Activated CD4-positive, alpha-beta memory T cell treated with anti-CD3 and anti-CD28 coated beads for 36 hours (primary cell): Measurements from ENCODE around the gene AREG. TPM values are rescaled to one million over a fixed set of nuclear protein-coding genes. Genes with fewer than 3 reads are reported as not detected.
A peak's percentile ranks its signal among the peaks of the same experiment; 100 is the strongest.
"Not testable (repeated sequence)": the region's sequence is repeated elsewhere in the genome, so short reads cannot be mapped to it uniquely, and the experiment has no call there.

Experiments used
- CTCF ChIA-PET: fragments of 350-600 bp; sonication (Branson Sonifier 250); formaldehyde crosslinking; loops from one replicate; lab custom pipeline; 2021; ENCODE audit warnings: antibody characterized with exemption, inconsistent platforms; lab: Charles Lee
- POLR2A ChIA-PET: fragments of 350-600 bp; sonication (Branson Sonifier 250); formaldehyde crosslinking; loops from one replicate; lab custom pipeline; 2021; ENCODE audit warnings: antibody characterized with exemption; lab: Charles Lee
- DNase-seq: peaks from one replicate; pipeline ENCODE4 v3.0.0-alpha.2; 2020
- H3K27ac Mint-ChIP-seq: one replicate; pipeline ENCODE4 v1.8.0; 2021; ENCODE audit warnings: mixed read lengths
- H3K27me3 Mint-ChIP-seq: one replicate; pipeline ENCODE4 v1.8.0; 2021; ENCODE audit warnings: mixed read lengths
- H3K36me3 Mint-ChIP-seq: one replicate; pipeline ENCODE4 v1.8.0; 2021; ENCODE audit warnings: mixed read lengths
- H3K4me1 Mint-ChIP-seq: one replicate; pipeline ENCODE4 v1.8.0; 2021; ENCODE audit warnings: low read depth, mixed read lengths
- H3K4me3 Mint-ChIP-seq: one replicate; pipeline ENCODE4 v1.8.0; 2021; ENCODE audit warnings: mild to moderate bottlenecking, mixed read lengths
- H3K9me3 Mint-ChIP-seq: one replicate; pipeline ENCODE4 v1.8.0; 2021; ENCODE audit warnings: mixed read lengths
- intact Hi-C: fragments of 100-400 bp; cut with micrococcal nuclease; formaldehyde crosslinking; loops from one replicate; pipeline ENCODE4 v1.15.1; 2023
- total RNA-seq, 2 experiments: library from RNA; stranded (reverse); gene quantifications; one replicate each; pipeline ENCODE4 v1.2.3, GENCODE V29; 2021

The AREG gene
- total RNA-seq, result under 1 TPM; 0.36 to 0.74 TPM

GRCh38 chr4:74444891-74445642, at the start of gene AREG:
Gene AREG (plus strand): TSS chr4:74445136. CDS start chr4:74445346, 210 bp downstream.
- Mint-ChIP-seq H3K27me3 (no peaks in the 10 kb centered on the region), H3K4me1 (peaks cover 14% of the 10 kb centered on the region), H3K4me3 (peak within 1 kb of the TSS; percentile 74), H3K36me3 (no peaks in the 10 kb centered on the region), H3K9me3 (no peaks in the 10 kb centered on the region), H3K27ac (peak within 1 kb of the TSS; percentile 39)
- POLR2A ChIA-PET, result no interaction called here
- CTCF ChIA-PET, result interaction anchor here (0.8 to 2.3 kb wide), 16 partner anchors 9 to 235 kb away, joined by 3 to 8 read pairs (median 4); no protein-coding TSS in a partner anchor
- intact Hi-C loops, result loop anchor here (2.0 to 5.0 kb wide), 5 partner anchors 46 to 286 kb away; partner anchors contain the start of gene MTHFD2L
- DNase-seq, result peak; percentile 91

DNA sequence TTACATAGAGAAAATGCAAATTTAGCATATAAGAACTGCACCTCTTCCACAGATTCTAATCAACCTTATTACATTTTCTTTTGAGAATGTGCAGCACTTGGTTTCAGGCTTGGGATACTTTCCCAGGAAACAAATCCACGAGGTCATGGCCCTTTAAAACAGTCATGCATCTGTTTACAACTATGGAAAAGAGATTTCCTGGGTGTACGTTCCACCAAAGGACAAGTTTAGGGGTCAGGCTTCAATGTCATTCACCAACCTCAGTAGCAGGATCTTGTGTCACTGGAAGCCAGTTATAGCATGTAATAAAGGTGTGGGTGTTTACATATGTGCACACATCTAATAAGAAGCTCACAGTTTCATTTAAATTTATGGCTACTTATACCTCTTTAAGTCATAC, 49.3 kb upstream of the AREG start:
- no peaks in the 10 kb centered on the region for H3K27me3 Mint-ChIP-seq
- no peaks in the 10 kb centered on the region for H3K9me3 Mint-ChIP-seq
- DNase-seq, result no peak
- H3K4me3 Mint-ChIP-seq, result no peak overlapping the region
- intact Hi-C loops, result no loop called here
- H3K27ac Mint-ChIP-seq, result no peak overlapping the region
- H3K4me1 Mint-ChIP-seq, result peaks cover 6% of the 10 kb centered on the region
- ChIA-PET POLR2A (no interaction called here), CTCF (no interaction called here)
- no peaks in the 10 kb centered on the region for H3K36me3 Mint-ChIP-seq

GRCh38 chr4:74397748-74398426, 47.0 kb upstream of the AREG start:
- H3K27ac Mint-ChIP-seq, result peak overlapping the region; percentile 81
- intact Hi-C loops, result loop anchor here (2.0 kb wide), 1 partner anchor 47 kb away; the partner anchor contains the start of gene AREG
- H3K4me1 Mint-ChIP-seq, result peaks cover 6% of the 10 kb centered on the region
- ChIA-PET POLR2A (no interaction called here), CTCF (interaction anchor here (1.4 kb wide), 1 partner anchor 47 kb away, joined by 4 read pairs; the partner anchor contains the start of gene AREG)
- no peaks in the 10 kb centered on the region for H3K36me3 Mint-ChIP-seq
- no peaks in the 10 kb centered on the region for H3K27me3 Mint-ChIP-seq
- no peaks in the 10 kb centered on the region for H3K9me3 Mint-ChIP-seq
- no peak for DNase-seq
- H3K4me3 Mint-ChIP-seq, result peak overlapping the region; percentile 86

DNA sequence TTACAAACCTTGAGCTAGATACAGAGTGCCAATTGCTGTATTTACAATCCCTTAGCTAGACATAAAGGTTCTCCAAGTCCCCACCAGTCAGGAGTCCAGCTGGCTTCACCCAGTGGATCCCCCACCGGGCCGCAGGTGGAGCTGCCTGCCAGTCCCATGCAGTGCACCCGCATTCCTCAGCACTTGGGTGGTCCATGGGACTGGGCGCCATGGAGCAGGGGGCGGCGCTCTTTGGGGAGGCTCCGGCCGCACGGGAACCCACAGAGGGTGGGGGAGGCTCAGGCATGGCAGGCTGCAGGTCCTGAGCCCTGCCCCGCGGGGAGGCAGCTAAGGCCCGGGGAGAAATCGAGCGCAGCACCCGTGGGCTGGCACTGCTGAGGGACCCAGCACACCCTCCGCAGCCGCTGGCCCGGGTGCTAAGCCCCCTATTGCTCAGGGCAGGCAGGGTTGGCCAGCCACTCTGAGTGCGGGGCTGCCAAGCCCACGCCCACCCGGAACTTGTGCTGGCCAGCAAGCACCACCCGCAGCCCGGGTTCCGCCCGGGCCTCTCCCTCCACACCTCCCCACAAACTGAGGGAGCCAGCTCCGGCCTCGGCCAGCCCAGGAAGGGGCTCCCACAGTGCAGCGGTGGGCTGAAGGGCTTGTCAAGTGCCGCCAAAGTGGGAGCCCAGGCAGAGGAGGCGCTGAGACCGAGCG, 45.9 kb upstream of the AREG start:
- POLR2A ChIA-PET, H3K4me1 Mint-ChIP-seq, DNase-seq, H3K27ac Mint-ChIP-seq, H3K9me3 Mint-ChIP-seq, H3K4me3 Mint-ChIP-seq, H3K27me3 Mint-ChIP-seq, H3K36me3 Mint-ChIP-seq: not testable (repeated sequence)
- intact Hi-C loops, result loop anchor here (2.0 kb wide), 1 partner anchor 46 kb away; the partner anchor contains the start of gene AREG
- CTCF ChIA-PET, result interaction anchor here (1.0 to 1.4 kb wide), 2 partner anchors 12 to 46 kb away, joined by 3 to 4 read pairs; partner anchors contain the start of gene AREG

- no peak for DNase-seq
- H3K4me1 Mint-ChIP-seq, result peaks cover 6% of the 10 kb centered on the region
- intact Hi-C loops, result no loop called here
- H3K27ac Mint-ChIP-seq, result no peak overlapping the region
- POLR2A ChIA-PET, result no interaction called here
- CTCF ChIA-PET, result no interaction called here
- no peak overlapping the region for H3K4me3 Mint-ChIP-seq
- H3K36me3 Mint-ChIP-seq, result no peaks in the 10 kb centered on the region
- no peaks in the 10 kb centered on the region for H3K9me3 Mint-ChIP-seq
- no peaks in the 10 kb centered on the region for H3K27me3 Mint-ChIP-seq
Measured at GRCh38 chr4:74400395-74400794, 44.5 kb upstream of the AREG start.

DNA sequence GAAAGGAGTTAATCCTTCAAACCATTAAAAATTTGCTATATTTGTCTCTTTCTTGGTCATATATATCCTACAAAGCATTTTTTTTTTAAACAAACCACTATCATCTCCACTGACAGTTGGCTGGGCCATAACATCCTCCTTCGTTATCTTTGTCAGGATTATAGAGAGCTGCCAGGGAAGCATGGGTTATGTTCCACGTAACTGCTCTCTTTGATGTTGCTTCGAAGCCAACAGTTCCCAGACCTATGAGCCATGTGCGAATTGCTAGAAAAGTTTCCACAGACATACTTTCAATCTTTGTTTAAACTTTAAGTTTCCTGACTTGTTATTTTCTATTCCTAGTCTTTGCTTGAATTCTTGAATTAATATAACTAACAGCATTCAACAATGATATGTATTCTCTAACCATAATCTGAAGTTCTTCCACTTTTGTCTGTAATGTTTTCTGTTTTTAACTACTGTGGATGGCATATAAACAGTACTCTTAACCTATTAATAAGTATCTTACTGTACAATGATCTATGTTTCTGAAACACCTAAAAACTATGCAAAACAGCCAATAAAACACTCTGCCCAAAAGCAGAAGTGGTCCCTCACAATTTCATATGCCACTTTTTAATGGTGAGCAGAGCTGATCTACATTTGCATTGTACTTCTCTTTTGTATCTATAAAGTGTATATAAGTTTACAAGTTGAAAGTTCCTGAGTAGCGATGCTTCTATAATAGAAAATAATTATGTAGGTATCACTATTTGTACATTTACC, 42.1 kb upstream of the AREG start:
- Mint-ChIP-seq H3K4me1 (peaks cover 3% of the 10 kb centered on the region), H3K36me3 (no peaks in the 10 kb centered on the region), H3K9me3 (no peaks in the 10 kb centered on the region), H3K4me3 (no peak overlapping the region), H3K27ac (no peak overlapping the region), H3K27me3 (no peaks in the 10 kb centered on the region)
- no peak for DNase-seq
- ChIA-PET POLR2A (no interaction called here), CTCF (no interaction called here)
- intact Hi-C loops, result no loop called here

DNA sequence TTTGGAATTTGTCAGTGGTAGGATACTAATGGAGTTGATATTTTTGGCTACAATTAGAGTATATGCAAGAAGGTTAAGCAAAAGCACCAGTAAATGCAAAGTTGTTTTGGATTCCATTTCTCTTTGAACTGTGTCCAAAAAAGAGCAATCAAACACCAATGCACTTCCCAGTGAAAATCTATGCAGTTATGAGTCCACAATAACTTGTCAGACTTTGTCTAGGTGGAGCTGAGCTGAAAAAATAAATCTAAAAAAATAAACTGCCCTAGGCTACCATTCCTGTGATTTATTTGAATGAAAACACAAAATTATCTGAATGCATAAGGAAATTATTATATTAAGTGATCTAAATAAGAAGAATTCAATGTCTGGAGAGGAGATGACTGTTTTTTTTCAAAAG, 37.0 kb upstream of the AREG start:
- Mint-ChIP-seq H3K4me3 (no peak overlapping the region), H3K4me1 (no peaks in the 10 kb centered on the region), H3K27ac (no peak overlapping the region), H3K9me3 (no peaks in the 10 kb centered on the region), H3K36me3 (no peaks in the 10 kb centered on the region), H3K27me3 (peaks cover 5% of the 10 kb centered on the region)
- ChIA-PET POLR2A (no interaction called here), CTCF (no interaction called here)
- no peak for DNase-seq
- intact Hi-C loops, result no loop called here

DNA sequence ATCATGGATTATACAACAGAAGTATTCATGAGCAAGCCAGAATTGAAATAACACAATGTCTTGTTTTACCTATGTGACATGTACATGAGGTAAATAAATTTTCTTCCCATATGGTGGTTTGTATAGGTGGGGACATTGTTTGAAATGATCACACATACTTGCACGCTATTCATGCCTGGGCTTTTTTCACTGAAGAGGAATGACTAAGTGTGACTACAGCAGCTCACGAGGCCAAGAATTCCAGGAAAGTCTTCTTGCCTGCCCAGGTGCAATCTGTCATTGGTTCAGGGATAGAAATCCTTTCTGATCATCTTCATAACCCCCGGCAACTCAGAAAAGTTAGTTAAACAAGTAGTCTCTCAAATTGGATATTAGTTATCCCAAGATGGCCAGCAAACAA, 36.3 kb upstream of the AREG start:
- no peak overlapping the region for H3K27ac Mint-ChIP-seq
- H3K4me1 Mint-ChIP-seq, result no peaks in the 10 kb centered on the region
- no peaks in the 10 kb centered on the region for H3K36me3 Mint-ChIP-seq
- POLR2A ChIA-PET, result no interaction called here
- no peak overlapping the region for H3K4me3 Mint-ChIP-seq
- intact Hi-C loops, result no loop called here
- CTCF ChIA-PET, result no interaction called here
- peaks cover 5% of the 10 kb centered on the region for H3K27me3 Mint-ChIP-seq
- DNase-seq, result no peak
- H3K9me3 Mint-ChIP-seq, result no peaks in the 10 kb centered on the region

- H3K9me3 Mint-ChIP-seq, result no peaks in the 10 kb centered on the region
- DNase-seq, result no peak
- no peaks in the 10 kb centered on the region for H3K4me1 Mint-ChIP-seq
- ChIA-PET CTCF (interaction anchor here (1.0 kb wide), 1 partner anchor 11 kb away, joined by 3 read pairs; no protein-coding TSS in a partner anchor), POLR2A (interaction anchor here (0.7 kb wide), 1 partner anchor 156 kb away, joined by 3 read pairs; no protein-coding TSS in a partner anchor)
- peaks cover 7% of the 10 kb centered on the region for H3K27me3 Mint-ChIP-seq
- intact Hi-C loops, result no loop called here
- H3K27ac Mint-ChIP-seq, result no peak overlapping the region
- no peak overlapping the region for H3K4me3 Mint-ChIP-seq
- H3K36me3 Mint-ChIP-seq, result no peaks in the 10 kb centered on the region
Measured at GRCh38 chr4:74410272-74410671, 34.7 kb upstream of the AREG start.

GRCh38 chr4:74412225-74412624, 32.7 kb upstream of the AREG start:
- CTCF ChIA-PET, result interaction anchor here (0.8 kb wide), 1 partner anchor 120 kb away, joined by 3 read pairs; no protein-coding TSS in a partner anchor
- POLR2A ChIA-PET, result no interaction called here
- no peaks in the 10 kb centered on the region for H3K36me3 Mint-ChIP-seq
- H3K27ac Mint-ChIP-seq, result no peak overlapping the region
- DNase-seq, result no peak
- no peaks in the 10 kb centered on the region for H3K9me3 Mint-ChIP-seq
- H3K4me3 Mint-ChIP-seq, result no peak overlapping the region
- intact Hi-C loops, result no loop called here
- H3K27me3 Mint-ChIP-seq, result peaks cover 7% of the 10 kb centered on the region
- H3K4me1 Mint-ChIP-seq, result no peaks in the 10 kb centered on the region

DNA sequence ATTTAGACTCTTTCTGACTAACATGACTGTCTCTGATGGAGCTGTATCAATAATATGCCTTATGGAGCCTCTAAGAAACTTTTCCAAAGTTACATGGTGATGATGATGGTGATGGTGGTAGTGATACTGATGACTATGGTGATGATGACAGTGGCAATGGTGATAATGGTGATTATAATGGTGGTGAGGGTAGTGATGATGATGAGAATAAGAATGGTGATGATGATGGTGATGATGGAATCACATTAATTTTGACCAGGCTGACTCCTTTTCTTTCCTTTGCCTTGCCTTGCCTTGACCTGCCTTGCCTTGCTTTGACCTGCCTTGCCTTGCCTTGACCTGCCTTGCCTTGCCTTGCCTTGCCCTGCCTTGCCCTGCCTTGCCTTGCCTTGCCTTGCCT, 31.7 kb upstream of the AREG start:
- Mint-ChIP-seq H3K9me3 (no peaks in the 10 kb centered on the region), H3K27me3 (peaks cover 11% of the 10 kb centered on the region), H3K4me3 (no peak overlapping the region), H3K27ac (no peak overlapping the region), H3K36me3 (no peaks in the 10 kb centered on the region), H3K4me1 (no peaks in the 10 kb centered on the region)
- CTCF ChIA-PET, result no interaction called here
- no peak for DNase-seq
- intact Hi-C loops, result no loop called here
- POLR2A ChIA-PET, result no interaction called here
